GM18507 (cell line): ENCODE data around the gene DPYSL3.

Experiments
- DNase-seq: peaks from one replicate; pipeline ENCODE4 v3.0.0; 2011; ENCODE audit warnings: low read depth; ENCODE audit not compliant: insufficient read length; ENCODE audit errors: extremely low spot score
- FAIRE-seq: peaks from 2 replicates; lab custom pipeline; 2011; peaks lifted over from hg19 to GRCh38; lab: Jason Lieb, UNC

The DPYSL3 gene

DNA sequence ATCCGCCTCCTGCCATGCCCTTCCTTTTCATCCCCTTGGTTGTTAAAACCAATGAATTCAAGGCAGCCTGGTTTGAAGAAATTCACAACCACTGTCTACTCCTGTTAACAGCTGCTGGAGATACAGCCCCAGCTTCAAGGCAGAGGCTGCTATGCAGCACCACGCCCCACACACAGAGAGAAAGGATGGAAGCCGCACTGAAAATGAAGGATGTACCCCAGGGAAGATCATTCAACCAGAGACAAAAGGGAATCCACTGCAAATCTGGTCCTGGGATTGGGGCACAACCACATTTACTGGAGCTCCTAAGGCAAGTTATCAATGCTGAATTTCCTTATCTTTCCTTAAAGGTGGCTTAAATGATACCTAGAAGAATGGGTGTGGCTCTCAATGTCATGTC lies 58.7 kb downstream of the DPYSL3 start:
- FAIRE-seq (no peak), DNase-seq (no peak)

- FAIRE-seq (no peak), DNase-seq (no peak)
These were observed 59.3 kb downstream of the DPYSL3 start for GRCh38 chr5:147450606-147451005.

GRCh38 chr5:147448766-147449165 lies 61.1 kb downstream of the DPYSL3 start:
- FAIRE-seq (no peak), DNase-seq (no peak)

DNA sequence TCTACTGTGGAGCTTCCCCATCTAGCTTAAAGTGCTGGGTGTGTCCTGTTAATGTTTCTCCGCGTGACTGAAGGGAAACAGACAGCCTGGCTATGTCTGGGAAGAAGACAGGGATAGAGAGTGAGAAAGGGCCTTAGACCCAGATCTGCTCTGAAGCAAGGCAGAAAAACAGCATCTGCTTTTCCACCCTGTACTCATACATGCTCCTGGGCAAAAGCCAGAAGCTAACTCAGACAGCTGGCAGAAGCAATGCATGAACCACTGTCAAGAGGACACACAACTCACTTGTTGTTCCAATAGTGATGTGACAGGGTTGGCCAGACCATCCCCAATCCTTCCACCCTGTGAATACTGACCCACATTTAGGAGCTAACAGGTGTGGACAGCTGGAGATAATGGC lies 63.3 kb downstream of the DPYSL3 start:
- no peak for FAIRE-seq

DNA sequence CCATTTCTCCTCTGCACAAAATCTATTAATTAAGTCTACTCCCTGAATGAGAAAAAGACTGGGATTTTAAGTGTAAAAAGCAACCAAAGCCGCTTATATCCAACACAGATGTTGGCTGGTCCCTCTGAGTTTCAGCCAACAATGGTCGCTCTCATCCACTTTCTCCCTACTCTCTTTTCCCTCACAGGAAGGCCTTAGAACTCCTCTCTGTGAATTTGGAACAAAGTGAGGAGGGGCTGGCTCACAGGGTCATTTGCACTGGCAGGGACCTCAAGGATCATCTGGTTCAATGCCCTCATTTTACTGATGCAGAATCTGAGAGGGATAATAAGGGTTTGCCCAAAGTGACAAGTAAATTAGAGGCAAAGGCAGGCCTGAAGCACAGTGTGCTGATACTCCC lies 64.0 kb downstream of the DPYSL3 start:
- no peak for DNase-seq
- FAIRE-seq, result no peak

More for the DNA sequence above, 63.3 kb downstream of the DPYSL3 start:
- DNase-seq, result no peak

GRCh38 chr5:147445090-147445489 lies 64.8 kb downstream of the DPYSL3 start:
- DNase-seq, result no peak
- FAIRE-seq, result no peak

GRCh38 chr5:147442224-147442623 lies 67.6 kb downstream of the DPYSL3 start:
- no peak for DNase-seq
- no peak for FAIRE-seq

DNA sequence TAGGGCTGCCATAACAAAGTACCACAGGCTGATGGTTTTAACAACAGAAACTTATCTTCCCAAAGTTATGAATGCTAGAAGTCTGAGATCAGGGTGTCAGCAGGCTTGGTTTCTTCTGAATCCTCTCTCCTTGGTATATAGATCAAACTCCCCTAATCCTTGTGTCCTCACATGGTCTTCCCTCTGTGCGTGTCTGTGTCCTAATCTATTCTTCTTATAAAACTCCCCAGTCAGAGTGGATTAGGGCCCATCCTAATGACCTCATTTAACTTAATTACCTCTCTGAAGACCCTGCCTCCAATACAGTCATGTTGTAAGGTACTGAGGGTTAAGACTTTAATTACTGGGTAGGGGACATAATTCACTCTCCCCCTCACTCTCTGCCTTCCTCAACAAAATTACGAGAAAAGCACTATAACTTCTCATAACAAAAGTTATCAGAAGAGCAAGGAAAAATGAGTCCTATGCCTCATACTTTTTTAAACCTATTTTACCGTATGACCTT lies 68.6 kb downstream of the DPYSL3 start:
- FAIRE-seq (no peak), DNase-seq (no peak)

DNA sequence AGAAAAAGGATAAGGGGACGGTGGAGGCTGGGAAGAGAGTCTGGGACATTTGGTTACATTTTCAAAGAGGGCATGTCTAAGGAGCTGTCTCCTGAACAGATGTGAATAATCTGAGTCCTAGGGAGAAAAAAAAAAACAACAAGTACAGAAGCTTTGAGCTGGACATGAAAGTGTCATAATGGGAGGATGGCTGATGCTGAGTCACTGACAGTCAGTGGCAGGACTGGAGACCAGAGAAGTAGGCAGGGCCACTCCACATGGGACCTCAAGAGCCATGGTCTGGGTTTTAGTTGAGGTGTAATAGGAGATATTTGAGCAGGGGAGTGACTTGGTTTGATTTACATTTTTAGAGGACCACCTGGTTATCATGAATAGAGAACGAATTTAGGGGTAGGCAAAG lies 70.6 kb downstream of the DPYSL3 start:
- FAIRE-seq (no peak), DNase-seq (no peak)

DNA sequence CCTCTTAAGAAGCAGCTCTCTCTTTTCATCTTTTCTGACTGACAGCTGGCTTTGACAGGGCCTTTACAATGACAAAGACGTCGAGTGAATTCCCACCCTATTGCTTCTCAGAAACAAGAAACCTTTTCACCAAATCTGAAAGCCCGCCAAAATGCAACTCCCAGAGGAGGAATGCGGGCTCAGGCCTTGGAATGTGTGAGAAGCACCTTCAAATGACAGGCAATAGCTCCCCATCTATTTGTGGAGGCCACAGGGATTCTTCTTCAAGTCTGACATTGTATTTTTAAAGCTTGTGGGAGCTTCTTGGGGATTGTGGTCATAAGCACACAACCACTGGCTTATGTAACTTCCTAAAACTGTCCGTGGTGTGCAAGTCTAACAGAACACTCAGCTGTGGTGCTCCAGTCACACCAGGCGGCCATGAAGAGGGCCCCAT lies 72.7 kb downstream of the DPYSL3 start:
- FAIRE-seq, result no peak
- no peak for DNase-seq

DNA sequence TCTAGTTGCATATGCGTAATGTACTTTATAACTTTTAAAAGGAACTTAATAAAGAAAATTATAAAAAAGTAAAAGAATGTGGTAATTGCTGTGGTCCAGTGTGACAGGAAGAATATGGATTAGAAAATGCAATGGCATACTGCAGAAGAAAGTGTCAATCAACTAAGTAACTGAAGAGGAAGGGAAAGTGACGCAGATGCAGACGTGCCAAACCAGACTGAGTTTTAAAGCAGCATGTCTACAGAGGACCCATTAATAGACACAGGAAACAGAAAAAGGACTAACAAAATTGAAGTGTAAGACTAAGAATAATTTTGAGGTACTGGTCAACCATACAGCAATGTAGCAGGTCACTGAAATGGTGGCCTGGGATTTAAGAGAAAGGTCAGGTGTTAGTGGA lies 73.3 kb downstream of the DPYSL3 start:
- DNase-seq (no peak), FAIRE-seq (peak; percentile 41)

DNA sequence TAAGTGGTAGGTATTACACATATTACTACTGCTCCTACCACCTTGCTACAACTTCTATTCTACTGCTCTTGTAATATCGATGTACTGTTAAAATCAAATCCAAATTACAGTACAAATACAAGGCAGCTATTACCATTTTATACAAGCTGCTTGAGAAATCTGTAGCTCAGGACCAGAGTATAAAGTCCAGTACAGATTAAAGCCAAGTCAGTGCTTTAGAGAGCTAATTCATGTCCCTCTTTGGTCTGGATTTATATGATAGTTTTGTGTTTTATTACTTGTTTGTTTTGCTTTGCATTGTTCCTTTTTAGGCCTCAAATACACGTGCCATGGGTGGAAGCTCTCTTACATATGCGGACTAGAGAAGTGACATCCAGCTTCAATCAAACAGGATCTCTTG lies 75.8 kb downstream of the DPYSL3 start:
- DNase-seq, result no peak
- no peak for FAIRE-seq

DNA sequence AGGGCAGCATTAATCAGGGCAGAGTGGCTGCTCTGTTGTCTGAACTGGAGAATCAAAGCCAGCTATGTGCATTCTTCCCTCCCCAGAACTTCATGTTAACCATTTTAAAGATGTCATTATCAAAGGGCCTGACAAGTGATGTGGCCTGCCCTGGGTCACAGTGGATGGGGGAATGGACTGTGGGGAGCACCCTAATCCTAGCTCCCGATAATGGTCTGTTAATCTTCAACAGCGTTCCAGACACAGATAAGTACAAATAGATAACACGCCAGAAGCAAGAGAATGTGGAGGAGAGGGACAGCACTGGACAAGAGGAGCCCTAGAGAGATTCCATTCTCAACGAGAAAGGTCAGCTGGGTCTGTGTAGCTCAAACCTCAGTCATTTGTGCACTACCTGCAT lies 77.5 kb downstream of the DPYSL3 start:
- FAIRE-seq (no peak), DNase-seq (no peak)

- DNase-seq, result no peak
- no peak for FAIRE-seq
These were observed 78.3 kb downstream of the DPYSL3 start for GRCh38 chr5:147431586-147431985.

DNA sequence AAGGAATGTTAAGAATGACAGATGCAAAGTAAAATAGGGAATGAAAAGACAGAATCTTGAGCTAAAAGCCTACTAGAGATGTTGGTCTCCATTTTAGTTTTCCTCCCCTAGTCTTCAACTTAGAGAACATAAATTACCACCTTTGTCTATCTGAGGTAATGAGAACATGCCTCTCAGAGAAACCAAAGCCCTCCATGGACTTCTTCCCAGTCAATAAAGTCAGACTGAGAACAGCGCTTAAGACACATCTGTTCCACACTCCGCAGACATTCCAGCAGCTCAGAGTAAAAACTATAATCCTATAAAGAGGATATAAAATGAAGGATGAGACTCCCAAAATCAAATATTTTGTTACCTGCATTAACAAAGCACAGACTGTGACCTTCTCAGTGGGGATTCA lies 79.2 kb downstream of the DPYSL3 start:
- no peak for FAIRE-seq

DNA sequence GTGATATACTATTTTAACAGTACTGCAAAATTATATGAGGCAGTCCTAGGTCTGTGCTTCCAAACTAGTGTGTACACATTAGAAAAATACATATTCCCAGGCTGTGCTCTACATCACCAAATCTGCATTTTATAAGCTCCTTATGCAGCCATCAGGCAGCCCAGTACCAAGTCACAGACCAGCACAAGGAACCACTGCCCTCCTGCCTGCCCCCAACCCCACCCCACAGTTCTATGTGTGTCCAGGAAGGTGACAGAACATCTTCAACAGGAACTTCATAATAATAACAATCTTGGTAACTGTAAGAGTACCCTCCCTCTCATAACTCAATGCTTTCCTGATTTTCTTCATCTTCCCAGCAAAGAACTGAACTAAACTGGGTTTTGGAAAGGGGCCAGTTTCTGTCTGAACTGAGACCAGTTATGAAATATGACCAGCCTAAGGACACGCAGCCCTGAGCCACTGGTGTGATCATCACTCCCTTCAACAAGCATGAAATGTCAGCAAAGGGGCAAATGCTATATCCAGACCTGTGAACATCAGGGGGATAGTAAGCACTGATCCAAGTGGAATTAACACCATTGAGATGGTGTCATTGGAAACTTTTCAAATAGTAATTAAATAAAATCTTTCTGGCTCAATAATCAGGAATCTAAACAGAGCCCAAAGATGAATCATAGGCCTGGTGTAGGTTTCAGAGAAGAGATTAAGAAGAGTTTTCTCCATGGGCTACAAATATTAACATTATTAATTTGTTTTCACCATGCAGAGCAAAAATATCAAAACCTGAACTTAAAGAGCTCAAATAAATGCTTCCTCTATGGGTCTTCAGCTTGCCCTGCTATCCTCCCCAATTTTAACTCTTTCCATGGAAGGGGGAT lies 82.1 kb downstream of the DPYSL3 start:
- DNase-seq, result no peak

More for the DNA sequence above, 79.2 kb downstream of the DPYSL3 start:
- no peak for DNase-seq

DNA sequence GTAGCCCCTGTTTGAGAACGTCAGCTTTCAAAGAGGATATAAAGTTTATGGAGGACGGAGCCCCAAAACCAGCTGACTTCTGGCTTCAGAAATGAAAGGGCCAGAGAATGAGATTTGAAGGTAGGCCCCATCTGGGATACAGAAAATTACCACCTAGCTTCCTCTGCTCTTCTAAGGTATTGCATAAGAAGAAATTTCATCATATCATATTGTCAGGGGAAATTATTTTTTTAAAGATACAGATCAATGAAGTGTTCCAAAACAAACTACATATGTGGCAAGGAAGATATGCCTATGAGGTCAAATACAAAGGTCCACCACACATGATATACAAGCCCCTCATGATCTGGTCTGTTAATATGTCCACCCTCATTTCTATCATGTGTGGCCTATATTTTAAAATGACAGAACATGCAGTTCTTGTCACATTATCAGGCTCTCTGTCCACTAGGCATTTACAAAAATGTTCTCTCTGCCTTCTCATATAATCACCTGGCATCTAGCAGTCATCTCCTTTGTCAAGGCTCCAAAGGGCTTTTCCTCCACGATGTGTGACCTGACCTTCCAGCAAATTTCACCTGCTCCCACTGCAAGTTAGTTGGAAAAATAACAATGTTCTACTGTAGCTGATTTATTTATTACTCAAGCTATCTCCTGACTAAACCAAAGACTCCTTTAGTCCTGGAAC lies 83.1 kb downstream of the DPYSL3 start:
- DNase-seq (no peak), FAIRE-seq (no peak)

More for the DNA sequence above, 82.1 kb downstream of the DPYSL3 start:
- no peak for FAIRE-seq

- no peak for FAIRE-seq
- DNase-seq, result no peak
These were observed 91.3 kb downstream of the DPYSL3 start for GRCh38 chr5:147418613-147419012.

- DNase-seq (no peak), FAIRE-seq (no peak)
These were observed 92.6 kb downstream of the DPYSL3 start for GRCh38 chr5:147417135-147417813.

GRCh38 chr5:147415651-147416050 lies 94.2 kb downstream of the DPYSL3 start:
- DNase-seq (no peak), FAIRE-seq (no peak)
